HG03565 (cell line): ENCODE data around the gene HDAC2.
"Not testable (repeated sequence)": the region's sequence is repeated elsewhere in the genome, so short reads cannot be mapped to it uniquely, and the experiment has no call there.

Experiments used
- ATAC-seq: cut with Tn5 transposase; IDR thresholded peaks from one replicate; pipeline ENCODE4 v1.9.1; 2021; ENCODE audit warnings: mild to moderate bottlenecking, moderate library complexity; ENCODE audit not compliant: unreplicated experiment

Gene HDAC2

DNA sequence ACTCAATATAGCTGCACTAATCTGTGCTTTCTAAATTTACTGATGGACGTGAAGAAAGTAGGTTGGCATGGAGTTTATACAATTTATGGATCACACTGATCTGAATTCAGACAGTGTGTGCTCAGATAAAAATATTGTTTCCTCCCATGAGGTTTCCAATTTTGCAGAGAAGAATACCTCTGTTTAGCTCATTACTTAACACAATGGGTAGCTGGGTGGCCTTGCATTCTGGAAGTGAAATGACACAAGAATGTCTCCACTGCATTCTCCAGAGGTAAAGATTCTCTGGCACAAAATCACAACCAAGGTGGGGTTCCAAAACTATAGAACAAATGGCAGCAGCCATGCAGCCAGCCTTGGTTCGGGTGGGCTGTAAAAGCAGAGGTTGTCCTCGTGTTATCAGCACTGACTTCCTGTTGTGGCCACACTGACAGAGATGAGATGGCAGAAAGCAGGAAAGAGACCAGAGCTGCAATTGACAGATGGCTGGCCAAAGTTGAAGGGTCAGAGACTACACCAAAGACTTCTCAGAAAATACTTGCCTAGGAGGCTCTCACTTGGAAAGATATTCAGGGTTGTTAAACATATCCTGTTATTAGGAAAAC is 50.2 kb downstream of the HDAC2 start:
- ATAC-seq: peak; percentile 90

DNA sequence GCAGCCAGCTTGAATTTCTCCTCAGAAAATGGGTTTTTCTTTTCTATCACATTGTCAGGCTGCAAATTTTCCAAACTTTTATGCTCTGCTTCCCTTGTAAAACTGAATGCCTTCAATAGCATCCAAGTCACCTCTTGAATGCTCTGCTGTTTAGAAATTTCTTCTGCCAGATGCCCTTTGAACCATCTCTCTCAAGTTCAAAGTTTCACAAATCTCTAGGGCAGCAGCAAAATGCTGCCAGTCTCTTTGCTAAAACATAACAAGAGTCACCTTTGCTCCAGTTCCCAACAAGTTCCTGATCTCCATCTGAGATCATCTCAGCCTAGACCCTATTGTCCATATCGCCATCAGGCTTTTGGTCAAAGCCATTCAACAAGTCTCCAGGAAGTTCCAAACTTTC is 60.7 kb downstream of the HDAC2 start:
- not testable (repeated sequence) for ATAC-seq

DNA sequence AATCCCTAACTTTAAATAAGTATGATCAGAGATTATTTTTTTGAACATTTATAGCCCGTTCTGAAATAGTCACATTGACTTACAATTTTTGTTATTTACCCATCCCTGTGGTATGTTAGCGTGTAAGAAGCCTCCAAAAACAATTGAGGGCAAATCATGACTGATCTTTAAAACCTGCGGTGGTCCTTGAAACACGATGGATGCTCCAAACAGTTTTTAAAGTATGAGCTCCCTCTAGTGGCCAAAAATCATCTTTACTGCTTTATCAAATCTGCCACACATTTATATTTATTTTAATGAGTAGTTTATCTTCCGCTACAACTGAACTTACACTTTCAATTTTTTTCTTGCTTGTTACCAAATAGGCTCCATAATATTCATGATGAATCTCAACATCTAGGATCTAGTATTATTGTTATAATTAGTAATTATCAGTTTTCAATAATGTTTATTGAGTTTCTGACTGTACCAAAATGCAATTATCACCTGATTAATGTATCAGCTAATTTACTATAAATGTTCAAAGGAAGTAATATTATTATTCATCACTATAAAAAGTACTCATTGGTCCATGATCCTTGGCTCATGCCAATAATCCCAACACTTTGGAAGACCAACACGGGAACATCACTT is 61.6 kb downstream of the HDAC2 start:
- ATAC-seq: peak; percentile 60

- ATAC-seq: no peak
Measured at GRCh38 chr6:113908801-113909200, 62.1 kb downstream of the HDAC2 start.

DNA sequence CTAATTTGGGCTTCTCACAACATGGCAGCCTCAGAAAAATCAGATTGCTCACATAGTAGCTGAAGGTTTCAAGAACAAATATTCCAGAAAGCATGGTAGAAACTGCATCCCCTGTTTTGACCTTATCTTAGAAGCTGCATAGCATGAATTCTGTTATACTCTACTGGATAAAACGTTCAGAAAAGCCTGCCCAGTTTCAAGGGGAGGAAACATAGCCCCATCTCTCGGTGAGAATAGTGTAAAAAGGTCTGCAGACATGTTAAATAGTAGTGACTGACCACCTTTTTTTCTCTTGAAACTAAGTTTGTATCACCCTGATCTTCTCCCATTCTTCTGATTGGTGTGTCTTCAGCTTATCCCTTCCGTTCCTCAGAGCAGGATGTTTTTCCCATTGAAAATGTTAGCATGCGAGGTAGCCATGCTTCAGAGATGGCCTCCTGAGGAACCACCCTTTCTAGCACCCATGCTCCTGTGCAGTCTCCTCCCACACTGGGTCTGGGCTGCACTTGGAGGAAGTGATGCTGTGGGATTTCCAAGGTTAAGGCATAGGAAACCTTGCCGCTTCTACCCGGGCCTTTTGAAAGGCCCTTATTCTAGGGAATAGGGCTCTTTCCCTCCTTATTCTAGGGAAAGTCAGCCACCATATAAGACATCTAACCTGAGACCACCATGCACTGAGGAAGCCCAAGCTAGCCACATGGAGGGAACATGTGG is 63.7 kb downstream of the HDAC2 start:
- no peak for ATAC-seq

DNA sequence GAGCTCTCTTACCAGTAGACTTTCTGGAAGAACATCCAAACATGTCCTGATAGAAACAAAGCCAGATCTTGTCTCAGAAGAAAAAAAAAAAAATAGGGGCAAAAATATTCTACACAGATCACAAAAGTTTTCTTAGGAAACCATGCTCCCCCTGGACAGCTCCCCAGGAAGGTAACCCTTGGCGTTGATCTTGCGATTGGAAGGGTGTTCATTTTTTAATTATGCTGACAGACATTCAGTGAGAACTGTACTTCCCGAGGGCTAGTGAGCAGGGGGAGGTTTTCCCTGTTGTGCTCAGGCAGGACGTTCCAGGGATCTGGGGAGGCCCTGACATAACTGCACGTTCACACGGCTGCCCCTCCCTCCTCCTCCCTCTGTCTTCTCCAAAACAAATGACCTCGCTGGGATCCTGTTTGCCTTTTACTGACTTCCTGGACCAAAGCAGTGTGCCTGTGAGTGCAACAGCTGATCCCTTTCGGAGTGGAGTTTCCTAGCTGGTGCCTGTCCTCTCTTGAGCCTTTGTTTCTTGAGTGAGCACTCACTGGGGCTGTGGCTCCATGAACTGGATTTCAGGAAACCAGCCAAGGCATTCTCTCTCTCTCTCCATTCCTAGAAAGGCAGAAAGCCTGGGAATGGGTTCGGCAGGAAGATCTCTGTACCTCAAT is 67.2 kb downstream of the HDAC2 start:
- ATAC-seq: no peak

DNA sequence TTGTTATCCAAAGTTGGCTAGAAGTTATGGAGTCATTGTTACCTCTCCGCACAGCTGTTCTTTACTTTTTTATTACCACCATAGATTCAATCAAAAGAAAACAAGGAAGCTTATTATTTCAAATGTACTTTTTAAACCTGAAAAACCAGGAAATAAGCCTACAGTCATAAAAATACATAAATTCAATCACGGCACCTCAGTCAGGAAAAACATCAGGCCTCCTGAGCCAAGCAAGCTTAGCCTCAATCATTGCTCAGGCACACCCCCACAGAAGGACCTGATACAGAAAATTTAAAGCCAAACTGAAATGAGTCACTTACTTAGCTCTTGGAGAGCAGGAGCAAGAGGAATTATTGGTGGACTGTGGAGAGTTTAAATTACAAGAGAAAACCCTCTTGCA is 69.5 kb downstream of the HDAC2 start:
- no peak for ATAC-seq

- ATAC-seq: no peak
Measured at GRCh38 chr6:113894712-113895674, 76.0 kb downstream of the HDAC2 start.

- no peak for ATAC-seq
Measured at GRCh38 chr6:113893866-113894265, 77.1 kb downstream of the HDAC2 start.

DNA sequence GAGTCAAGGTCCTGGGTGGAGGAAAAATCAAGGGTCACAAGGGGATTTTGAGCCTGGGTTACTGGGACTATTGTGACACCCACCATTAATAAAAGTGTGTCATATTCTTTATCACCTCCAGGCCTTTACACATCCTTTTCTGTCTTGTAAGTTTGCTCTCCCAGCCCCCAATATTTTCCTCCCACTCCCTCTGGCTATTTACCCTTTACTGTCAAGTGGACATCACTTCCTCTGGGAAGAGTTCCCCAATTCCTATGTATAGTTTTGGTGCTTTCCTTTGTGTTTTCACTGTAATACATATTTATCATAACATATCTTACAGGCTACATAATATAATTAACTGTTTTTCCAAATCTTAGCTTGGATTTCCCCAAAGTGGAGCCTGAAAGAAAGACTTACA is 77.5 kb downstream of the HDAC2 start:
- ATAC-seq: no peak

GRCh38 chr6:113888956-113889630 is 81.9 kb downstream of the HDAC2 start:
- no peak for ATAC-seq

DNA sequence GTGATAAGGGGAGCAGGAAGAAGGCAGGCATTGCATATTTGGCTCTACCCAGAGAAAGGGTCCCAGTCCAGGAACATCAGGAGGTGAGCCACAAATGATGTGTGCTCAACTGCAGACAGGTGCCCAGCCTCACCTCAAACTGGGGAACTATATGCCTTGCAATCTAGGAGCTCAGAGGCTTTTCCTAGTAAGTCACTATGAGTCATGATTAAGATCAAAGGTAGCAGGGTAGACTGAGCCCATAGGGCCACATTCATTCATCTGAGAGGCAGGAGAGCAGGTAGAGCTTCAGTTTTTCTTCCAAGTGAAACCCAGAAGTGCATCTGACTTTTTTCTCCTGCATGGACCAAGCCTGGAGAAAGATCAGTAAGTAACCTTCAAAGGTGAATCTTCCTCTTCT is 82.5 kb downstream of the HDAC2 start:
- ATAC-seq: no peak

- ATAC-seq: no peak
Measured at GRCh38 chr6:113886512-113886911, 84.4 kb downstream of the HDAC2 start.

GRCh38 chr6:113884011-113884410 is 86.9 kb downstream of the HDAC2 start:
- no peak for ATAC-seq
